ENCODE results near the gene MAN2B2. TPM values are rescaled to one million over a fixed set of nuclear protein-coding genes. Genes with fewer than 3 reads are reported as not detected.

Gene MAN2B2
- total and polyA plus RNA-seq, 9 of the 15 experiments (the other 6 are each of a cell fraction or from before 2014, with no cell fraction given) = 0.21 to 8.8 (median 3.7) TPM

DNA sequence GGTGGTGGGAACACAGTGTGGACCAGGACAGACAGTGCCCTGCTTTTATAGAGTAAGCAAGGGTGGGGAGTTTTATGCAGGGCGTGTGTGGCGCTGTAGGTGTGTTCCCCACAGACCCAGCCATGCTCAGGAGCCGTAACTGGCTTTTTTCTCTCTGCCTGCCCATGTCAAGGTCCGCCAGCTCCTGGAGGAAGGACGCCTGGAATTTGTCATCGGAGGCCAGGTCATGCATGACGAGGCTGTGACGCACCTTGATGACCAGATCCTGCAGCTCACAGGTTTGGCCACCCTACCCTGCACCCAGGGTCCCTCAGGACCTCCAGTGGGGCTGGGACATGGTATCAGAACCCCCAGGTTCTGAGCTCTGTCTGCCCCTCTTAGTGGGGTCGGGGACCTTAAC lies 3.2 kb downstream of the MAN2B2 start:
- H3K27me3 ChIP-seq (ENCODE audit: control insufficient read depth in 2 of 2, insufficient read depth in 2 of 2, low read length in 2 of 2) = peaks cover 0 to 8% of the 10 kb centered on the region in 2 experiments; a peak in 1 of 5 replicates

More for the DNA sequence above, 3.2 kb downstream of the MAN2B2 start:
- H3K79me2 ChIP-seq (ENCODE audit: control insufficient read depth, insufficient read depth, low read length) = peaks cover 5% of the 10 kb centered on the region; the same call in 1 of the 3 replicates
- FAIRE-seq = no peak
- no peak overlapping the region for H3K4me3 ChIP-seq
- ATAC-seq = no peak
- in situ Hi-C loops (cut with MboI) = no loop called here
- H3K9ac ChIP-seq (ENCODE audit: insufficient read depth in 1 of 2, low read depth in 2 of 2, low read length in 2 of 2) = no peak overlapping the region
- ChIA-PET POLR2A (interaction anchor here (1.2 kb wide), 1 partner anchor 13 kb away, joined by 4 read pairs; no protein-coding TSS in a partner anchor), CTCF (ENCODE audit: low intra/inter-chr PET ratio) (no interaction called here)
- no peaks in the 10 kb centered on the region for H4K20me1 ChIP-seq (replicated peaks; ENCODE audit: control insufficient read depth, insufficient read depth, low read length)
- H3K4me2 ChIP-seq (ENCODE audit: insufficient read depth, low read length) = no peak overlapping the region
- no TSS peak for BruUV-seq (replicated peaks)
- DNase-seq (ENCODE audit: extremely low read depth in 1 of 4, low spot score in 3 of 4) = no peak
- H3K9me3 ChIP-seq (replicated peaks; ENCODE audit: control insufficient read depth, insufficient read depth, low read depth, low read length) = 0 out of 2 replicates have a peak, but pooled peaks cover 3% of the 10 kb centered on the region
- no peak overlapping the region for H2AFZ ChIP-seq (ENCODE audit: low read depth, low read length)
- WGBS (ENCODE audit: insufficient coverage, low coverage, missing lambda C conversion rate) = 90% methylated on average over 9 of the region's 9 CpGs
- no peaks in the 10 kb centered on the region for H3K9me1 ChIP-seq (ENCODE audit: control insufficient read depth, insufficient read depth, low read length)
- intact Hi-C loops (cut with micrococcal nuclease) = no loop called here
- no peak for TF ChIP-seq SMAD4 (CRISPR knock-in tag; conservative IDR thresholded peaks at IDR 0.05)
- TF ChIP-seq BRCA1 (IDR thresholded peaks at IDR 0.05) = no peak
- TF ChIP-seq BRCA1 (CRISPR knock-in tag; IDR thresholded peaks at IDR 0.05) = no peak
- no peak for TF ChIP-seq TAF1 (IDR thresholded peaks at IDR 0.05; ENCODE audit: control insufficient read depth, extremely low read depth, insufficient read depth, low read length, severe bottlenecking)
- no peak for TF ChIP-seq CBX2 (IDR thresholded peaks at IDR 0.05; ENCODE audit: insufficient read depth, low read length, poor library complexity, severe bottlenecking)
- no peak for TF ChIP-seq L3MBTL2 (IDR thresholded peaks at IDR 0.05)
- TF ChIP-seq MED1 (CRISPR knock-in tag; IDR thresholded peaks at IDR 0.05; ENCODE audit: borderline replicate concordance) = no peak
- TF ChIP-seq RUNX1 (IDR thresholded peaks at IDR 0.05; ENCODE audit: low read depth) = no peak
- TF ChIP-seq, protein P1, sequence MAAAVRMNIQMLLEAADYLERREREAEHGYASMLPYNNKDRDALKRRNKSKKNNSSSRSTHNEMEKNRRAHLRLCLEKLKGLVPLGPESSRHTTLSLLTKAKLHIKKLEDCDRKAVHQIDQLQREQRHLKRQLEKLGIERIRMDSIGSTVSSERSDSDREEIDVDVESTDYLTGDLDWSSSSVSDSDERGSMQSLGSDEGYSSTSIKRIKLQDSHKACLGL (CRISPR knock-in tag; IDR thresholded peaks at IDR 0.05; ENCODE audit: borderline replicate concordance, poor library complexity, severe bottlenecking) = no peak
- TF ChIP-seq, protein P2, sequence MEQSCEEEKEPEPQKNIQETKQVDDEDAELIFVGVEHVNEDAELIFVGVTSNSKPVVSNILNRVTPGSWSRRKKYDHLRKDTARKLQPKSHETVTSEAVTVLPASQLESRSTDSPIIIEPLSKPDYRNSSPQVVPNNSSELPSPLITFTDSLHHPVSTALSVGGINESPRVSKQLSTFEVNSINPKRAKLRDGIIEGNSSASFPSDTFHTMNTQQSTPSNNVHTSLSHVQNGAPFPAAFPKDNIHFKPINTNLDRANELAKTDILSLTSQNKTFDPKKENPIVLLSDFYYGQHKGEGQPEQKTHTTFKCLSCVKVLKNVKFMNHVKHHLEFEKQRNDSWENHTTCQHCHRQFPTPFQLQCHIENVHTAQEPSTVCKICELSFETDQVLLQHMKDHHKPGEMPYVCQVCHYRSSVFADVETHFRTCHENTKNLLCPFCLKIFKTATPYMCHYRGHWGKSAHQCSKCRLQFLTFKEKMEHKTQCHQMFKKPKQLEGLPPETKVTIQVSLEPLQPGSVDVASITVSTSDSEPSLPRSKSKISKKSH (CRISPR knock-in tag; IDR thresholded peaks at IDR 0.05) = no peak
- TF ChIP-seq, protein P3, sequence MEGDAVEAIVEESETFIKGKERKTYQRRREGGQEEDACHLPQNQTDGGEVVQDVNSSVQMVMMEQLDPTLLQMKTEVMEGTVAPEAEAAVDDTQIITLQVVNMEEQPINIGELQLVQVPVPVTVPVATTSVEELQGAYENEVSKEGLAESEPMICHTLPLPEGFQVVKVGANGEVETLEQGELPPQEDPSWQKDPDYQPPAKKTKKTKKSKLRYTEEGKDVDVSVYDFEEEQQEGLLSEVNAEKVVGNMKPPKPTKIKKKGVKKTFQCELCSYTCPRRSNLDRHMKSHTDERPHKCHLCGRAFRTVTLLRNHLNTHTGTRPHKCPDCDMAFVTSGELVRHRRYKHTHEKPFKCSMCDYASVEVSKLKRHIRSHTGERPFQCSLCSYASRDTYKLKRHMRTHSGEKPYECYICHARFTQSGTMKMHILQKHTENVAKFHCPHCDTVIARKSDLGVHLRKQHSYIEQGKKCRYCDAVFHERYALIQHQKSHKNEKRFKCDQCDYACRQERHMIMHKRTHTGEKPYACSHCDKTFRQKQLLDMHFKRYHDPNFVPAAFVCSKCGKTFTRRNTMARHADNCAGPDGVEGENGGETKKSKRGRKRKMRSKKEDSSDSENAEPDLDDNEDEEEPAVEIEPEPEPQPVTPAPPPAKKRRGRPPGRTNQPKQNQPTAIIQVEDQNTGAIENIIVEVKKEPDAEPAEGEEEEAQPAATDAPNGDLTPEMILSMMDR (IDR thresholded peaks at IDR 0.05 in 2 of 3, conservative IDR thresholded peaks at IDR 0.05 in 1 of 3; ENCODE audit: insufficient read depth in 2 of 3, low read depth in 1 of 3, low read length in 3 of 3) = no peak
- no peak for TF ChIP-seq ZNF77 (CRISPR knock-in tag; IDR thresholded peaks at IDR 0.05)
- no peak for TF ChIP-seq TARDBP (IDR thresholded peaks at IDR 0.05)
- no peak for TF ChIP-seq HNRNPUL1 (IDR thresholded peaks at IDR 0.05; ENCODE audit: low read length)
- TF ChIP-seq ERF (CRISPR knock-in tag; IDR thresholded peaks at IDR 0.05) = no peak
- TF ChIP-seq ZNF561 (CRISPR knock-in tag; conservative IDR thresholded peaks at IDR 0.05) = no peak
- peaks cover 3 to 31% of the 10 kb centered on the region in 2 experiments; a peak in 4 of 5 replicates for H3K4me1 ChIP-seq (replicated peaks in 1 of 2; ENCODE audit: control insufficient read depth in 2 of 2, insufficient read depth in 2 of 2, low read length in 2 of 2)
- peaks cover 17% of the 10 kb centered on the region; the same call in 2 of the 3 replicates for H3K36me3 ChIP-seq (ENCODE audit: control insufficient read depth, insufficient read depth, low read length)
- no peak overlapping the region for H3K27ac ChIP-seq (ENCODE audit: extremely low read depth, low read depth, low read length)

Measured in K562 (cell line).